Osteoblast (primary cell): ENCODE results near the gene MGAT4C. TPM values are rescaled to one million over a fixed set of nuclear protein-coding genes. Genes with fewer than 3 reads are reported as not detected.
A peak's percentile ranks its signal among the peaks of the same experiment; 100 is the strongest.

Experiments used
- DNase-seq: peaks from one replicate; pipeline ENCODE4 v3.0.0; 2011; ENCODE audit warnings: low spot score, mixed read lengths; ENCODE audit not compliant: insufficient read length; ENCODE audit errors: missing footprints
- H2AFZ ChIP-seq: 2 replicates; pipeline ENCODE4 v1.6.0; 2011; ENCODE audit warnings: mild to moderate bottlenecking, low read length
- H3K27ac ChIP-seq: 2 replicates; pipeline ENCODE4 v1.5.1; 2011; ENCODE audit warnings: mild to moderate bottlenecking, low read depth, low read length, moderate library complexity
- H3K27me3 ChIP-seq: 2 replicates; pipeline ENCODE4 v1.6.0; 2012; ENCODE audit warnings: mild to moderate bottlenecking, control low read depth, inconsistent platforms, low read length, moderate library complexity; ENCODE audit not compliant: insufficient read depth
- H3K36me3 ChIP-seq: 2 replicates; pipeline ENCODE4 v1.5.1; 2011; ENCODE audit warnings: mild to moderate bottlenecking, low read length, control low read depth, moderate library complexity; ENCODE audit not compliant: insufficient read depth
- H3K4me1 ChIP-seq: 2 replicates; pipeline ENCODE4 v1.5.1; 2011; ENCODE audit warnings: mild to moderate bottlenecking, low read length, control low read depth, moderate library complexity; ENCODE audit not compliant: insufficient read depth
- H3K4me2 ChIP-seq: 2 replicates; pipeline ENCODE4 v1.6.0; 2011; ENCODE audit warnings: mild to moderate bottlenecking, low read length; ENCODE audit not compliant: insufficient read depth
- H3K4me3 ChIP-seq: fragments of 200-600 bp; sonication (generic); 3 replicates; pipeline ENCODE4 v1.5.1; 2012; ENCODE audit warnings: mild to moderate bottlenecking, low read length, inconsistent platforms; ENCODE audit not compliant: insufficient read depth
- H3K79me2 ChIP-seq: 2 replicates; pipeline ENCODE4 v1.6.0; 2012; ENCODE audit warnings: mild to moderate bottlenecking, low read length, control low read depth, inconsistent platforms; ENCODE audit not compliant: insufficient read depth
- H3K9me3 ChIP-seq: 2 replicates; pipeline ENCODE4 v1.5.1; 2011; ENCODE audit warnings: low read depth, low read length, control low read depth
- H4K20me1 ChIP-seq: 2 replicates; pipeline ENCODE4 v1.6.0; 2012; ENCODE audit warnings: mild to moderate bottlenecking, low read length, control low read depth; ENCODE audit not compliant: insufficient read depth
- CTCF ChIP-seq: IDR thresholded peaks from 2 replicates; pipeline ENCODE4 v1.5.1; 2011; ENCODE audit warnings: mild to moderate bottlenecking, low read depth, low read length, moderate library complexity; ENCODE audit errors: extremely low read depth
- total RNA-seq: library from RNA; depleted of rRNA; stranded (reverse); fragments of >200 nt; gene quantifications from 2 replicates; pipeline ENCODE4 v1.2.3, GENCODE V29; 2012

The MGAT4C gene
- total RNA-seq, 1 donor, result not detected

- Histone ChIP-seq H3K27me3 (no peaks in the 10 kb centered on the region), H3K4me1 (no peaks in the 10 kb centered on the region), H4K20me1 (no peaks in the 10 kb centered on the region), H3K27ac (no peak overlapping the region), H3K9me3 (no peaks in the 10 kb centered on the region), H3K79me2 (no peaks in the 10 kb centered on the region), H2AFZ (no peak overlapping the region), H3K36me3 (no peaks in the 10 kb centered on the region), H3K4me2 (no peak overlapping the region), H3K4me3 (no peak overlapping the region)
- TF ChIP-seq CTCF, result no peak
- DNase-seq, result no peak
Measured at GRCh38 chr12:86226481-86226880, 29.7 kb downstream of the MGAT4C start.

- H4K20me1 ChIP-seq, result no peaks in the 10 kb centered on the region
- H3K4me1 ChIP-seq, result no peaks in the 10 kb centered on the region
- no peak overlapping the region for H3K27ac ChIP-seq
- no peak overlapping the region for H3K4me3 ChIP-seq
- no peaks in the 10 kb centered on the region for H3K79me2 ChIP-seq
- H3K9me3 ChIP-seq, result no peaks in the 10 kb centered on the region
- no peaks in the 10 kb centered on the region for H3K27me3 ChIP-seq
- H2AFZ ChIP-seq, result no peak overlapping the region
- no peak overlapping the region for H3K4me2 ChIP-seq
- no peak for DNase-seq
- TF ChIP-seq CTCF, result no peak
- H3K36me3 ChIP-seq, result no peaks in the 10 kb centered on the region
Measured at GRCh38 chr12:86216591-86216990, 39.6 kb downstream of the MGAT4C start.

GRCh38 chr12:86213012-86213411, 43.2 kb downstream of the MGAT4C start:
- Histone ChIP-seq H3K4me1 (no peaks in the 10 kb centered on the region), H3K9me3 (no peaks in the 10 kb centered on the region), H2AFZ (no peak overlapping the region), H3K27ac (no peak overlapping the region), H3K4me2 (no peak overlapping the region), H3K79me2 (no peaks in the 10 kb centered on the region), H4K20me1 (no peaks in the 10 kb centered on the region), H3K4me3 (no peak overlapping the region), H3K27me3 (no peaks in the 10 kb centered on the region), H3K36me3 (no peaks in the 10 kb centered on the region)
- no peak for TF ChIP-seq CTCF
- peak; percentile 29 for DNase-seq

- no peak overlapping the region for H2AFZ ChIP-seq
- H3K27ac ChIP-seq, result no peak overlapping the region
- H3K4me3 ChIP-seq, result no peak overlapping the region
- H3K36me3 ChIP-seq, result no peaks in the 10 kb centered on the region
- DNase-seq, result no peak
- H3K27me3 ChIP-seq, result no peaks in the 10 kb centered on the region
- TF ChIP-seq CTCF, result no peak
- H3K4me1 ChIP-seq, result no peaks in the 10 kb centered on the region
- no peaks in the 10 kb centered on the region for H3K79me2 ChIP-seq
- no peak overlapping the region for H3K4me2 ChIP-seq
- H3K9me3 ChIP-seq, result no peaks in the 10 kb centered on the region
- no peaks in the 10 kb centered on the region for H4K20me1 ChIP-seq
Measured at GRCh38 chr12:86198696-86199444, 57.3 kb downstream of the MGAT4C start.
